ENCODE data around the gene TET1.

GRCh38 chr10:68604441-68604840 is 44.3 kb downstream of the TET1 start:
- TF ChIP-seq POLR2A (IDR thresholded peaks at IDR 0.05) (no peak), CTCF (IDR thresholded peaks at IDR 0.05) (no peak)
